Astrocyte of the spinal cord (primary cell): ENCODE measurements around the gene MCOLN2.
A peak's percentile ranks its signal among the peaks of the same experiment; 100 is the strongest.

Source experiments
- DNase-seq: peaks from one replicate; pipeline ENCODE4 v3.0.0; 2011; ENCODE audit warnings: low read depth, low spot score
- H3K4me3 ChIP-seq: 2 replicates; pipeline ENCODE4 v1.5.1; 2011; ENCODE audit warnings: low read depth, mild to moderate bottlenecking, low read length, moderate library complexity
- CTCF ChIP-seq: IDR thresholded peaks from 2 replicates; pipeline ENCODE4 v1.5.1; 2012; ENCODE audit warnings: low read depth, mild to moderate bottlenecking, low read length, inconsistent platforms
- in situ Hi-C: cut with HindIII; loops from 2 replicates; pipeline ENCODE4 v1.10.0; 2017; ENCODE audit warnings: low sequenced_read_pairs

The MCOLN2 gene

GRCh38 chr1:85001742-85002141 lies 4.8 kb upstream of the MCOLN2 start:
- in situ Hi-C loops: no loop called here
- no peak for TF ChIP-seq CTCF
- H3K4me3 ChIP-seq: no peak overlapping the region
- DNase-seq: no peak

- no peak overlapping the region for H3K4me3 ChIP-seq
Observed at GRCh38 chr1:84998642-84999280, 1.8 kb upstream of the MCOLN2 start.

GRCh38 chr1:84997667-84998600 lies 1.0 kb upstream of the MCOLN2 start:
- DNase-seq: peak; percentile 11
- in situ Hi-C loops: no loop called here
- TF ChIP-seq CTCF: no peak
- peak overlapping the region; percentile 34 for H3K4me3 ChIP-seq

More at GRCh38 chr1:84998642-84999280, 1.8 kb upstream of the MCOLN2 start:
- in situ Hi-C loops: no loop called here
- peak; percentile 49 for DNase-seq
- TF ChIP-seq CTCF: no peak

GRCh38 chr1:84995484-84996334 lies 1.2 kb downstream of the MCOLN2 start:
- in situ Hi-C loops: no loop called here
- no peak overlapping the region for H3K4me3 ChIP-seq
- TF ChIP-seq CTCF: no peak
- no peak for DNase-seq

- no peak overlapping the region for H3K4me3 ChIP-seq
- TF ChIP-seq CTCF: no peak
- in situ Hi-C loops: no loop called here
- no peak for DNase-seq
Observed at GRCh38 chr1:84991097-84991920, 5.6 kb downstream of the MCOLN2 start.
